Vein endothelial cell (primary cell): ENCODE data around the gene CYSRT1. TPM values are rescaled to one million over a fixed set of nuclear protein-coding genes. Genes with fewer than 3 reads are reported as not detected.

Source experiments
- total RNA-seq: library from RNA; depleted of rRNA; stranded (reverse); fragments of >200 nt; gene quantifications from 2 replicates; pipeline ENCODE4 v1.2.3, GENCODE V29; 2012

The CYSRT1 gene
- total RNA-seq: 0.65 and 0.67 TPM in 2 replicates

GRCh38 chr9:137224830-137225694 is at the start of gene CYSRT1:
Gene CYSRT1 (plus strand): TSS chr9:137225174. CDS start chr9:137225622, 448 bp downstream.

DNA sequence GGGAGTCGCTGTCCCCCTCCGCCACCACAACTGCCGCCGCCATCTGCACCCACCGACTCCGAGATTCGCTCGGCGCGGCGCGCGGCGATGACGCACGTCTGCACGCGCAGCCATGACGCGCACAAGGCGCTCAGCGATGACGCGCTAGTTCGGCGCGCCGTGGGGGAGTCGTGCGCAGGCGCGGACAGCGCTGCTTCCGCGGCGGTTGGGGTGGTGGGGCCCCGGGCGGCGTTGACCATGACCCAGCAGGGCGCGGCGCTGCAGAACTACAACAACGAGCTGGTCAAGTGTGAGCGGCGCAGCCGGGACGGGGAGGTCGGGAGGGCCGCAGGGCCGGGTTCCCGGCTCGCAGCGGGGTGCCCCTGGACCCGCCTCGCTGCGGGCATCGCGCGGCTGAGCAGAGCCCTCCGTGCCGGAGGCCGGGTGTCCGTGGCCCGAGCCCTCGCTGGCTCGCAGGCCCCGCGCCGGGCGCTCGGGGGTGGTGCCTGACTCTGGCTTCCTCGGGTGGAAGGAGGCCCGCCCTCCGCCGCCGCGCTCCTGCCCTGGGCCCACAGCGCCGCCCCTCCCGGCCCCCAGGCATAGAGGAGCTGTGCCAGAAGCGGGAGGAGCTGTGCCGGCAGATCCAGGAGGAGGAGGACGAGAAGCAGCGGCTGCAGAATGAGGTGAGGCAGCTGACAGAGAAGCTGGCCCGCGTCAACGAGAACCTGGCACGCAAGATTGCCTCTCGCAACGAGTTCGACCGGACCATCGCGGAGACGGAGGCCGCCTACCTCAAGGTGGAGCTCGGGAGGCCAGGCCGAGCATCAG is 36.3 kb upstream of the CYSRT1 start, which contains the start of the genes ANAPC2 and SSNA1:
Gene ANAPC2, minus strand, starts transcription at position 71 of the 807 bp plus-strand sequence. Its CDS starts 28 bp downstream, at position 43.
Gene SSNA1, plus strand, starts transcription at position 187 of the 807 bp plus-strand sequence. Its CDS starts 51 bp downstream, at position 238.

DNA sequence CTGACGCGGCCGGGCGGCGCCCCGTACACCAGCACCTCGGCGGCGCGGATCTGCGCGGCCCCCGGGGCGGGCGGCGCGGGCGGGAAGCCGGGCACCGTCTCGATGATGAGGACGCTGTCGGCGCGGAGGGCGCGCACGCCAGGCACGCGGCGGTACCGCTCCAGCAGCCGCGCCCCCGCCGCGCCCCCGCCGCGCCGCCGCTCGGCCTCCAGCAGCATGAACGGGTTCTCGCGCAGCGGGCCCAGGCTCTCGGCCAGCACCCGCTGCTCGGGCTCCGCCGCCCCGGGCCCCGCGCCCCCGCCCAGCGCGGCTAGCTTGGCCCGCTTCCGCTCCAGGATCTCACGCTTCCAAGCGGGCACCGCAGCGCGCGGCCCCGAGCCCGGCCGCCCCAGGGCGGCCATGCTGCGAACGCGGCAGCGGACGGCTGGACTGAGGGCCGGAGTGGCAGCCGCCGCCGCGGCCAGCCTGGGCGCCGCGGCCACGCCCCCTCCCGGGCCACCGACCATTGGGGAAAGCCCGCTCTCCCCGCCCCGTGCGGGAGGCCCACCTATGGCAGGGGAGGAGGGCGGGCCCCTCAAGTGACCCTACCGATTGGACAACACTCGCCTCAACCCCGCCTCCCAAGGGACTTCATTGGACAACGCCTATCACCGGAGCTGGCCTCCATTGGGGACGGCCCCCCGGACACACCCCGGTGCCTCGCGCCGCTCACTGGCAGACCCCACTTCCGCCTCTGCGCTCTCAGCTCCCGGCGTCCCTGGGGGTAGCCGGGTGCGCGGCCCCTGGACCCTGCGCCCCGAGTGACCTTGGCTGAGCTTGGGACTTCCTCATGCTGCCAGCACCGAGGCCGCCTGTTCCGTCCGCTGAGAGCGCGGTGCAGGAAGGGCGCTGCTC is 24.4 kb upstream of the CYSRT1 start, which contains the start of gene TPRN:
Gene TPRN, minus strand, starts transcription at position 431 of the 894 bp plus-strand sequence. Its CDS starts 30 bp downstream, at position 401.

DNA sequence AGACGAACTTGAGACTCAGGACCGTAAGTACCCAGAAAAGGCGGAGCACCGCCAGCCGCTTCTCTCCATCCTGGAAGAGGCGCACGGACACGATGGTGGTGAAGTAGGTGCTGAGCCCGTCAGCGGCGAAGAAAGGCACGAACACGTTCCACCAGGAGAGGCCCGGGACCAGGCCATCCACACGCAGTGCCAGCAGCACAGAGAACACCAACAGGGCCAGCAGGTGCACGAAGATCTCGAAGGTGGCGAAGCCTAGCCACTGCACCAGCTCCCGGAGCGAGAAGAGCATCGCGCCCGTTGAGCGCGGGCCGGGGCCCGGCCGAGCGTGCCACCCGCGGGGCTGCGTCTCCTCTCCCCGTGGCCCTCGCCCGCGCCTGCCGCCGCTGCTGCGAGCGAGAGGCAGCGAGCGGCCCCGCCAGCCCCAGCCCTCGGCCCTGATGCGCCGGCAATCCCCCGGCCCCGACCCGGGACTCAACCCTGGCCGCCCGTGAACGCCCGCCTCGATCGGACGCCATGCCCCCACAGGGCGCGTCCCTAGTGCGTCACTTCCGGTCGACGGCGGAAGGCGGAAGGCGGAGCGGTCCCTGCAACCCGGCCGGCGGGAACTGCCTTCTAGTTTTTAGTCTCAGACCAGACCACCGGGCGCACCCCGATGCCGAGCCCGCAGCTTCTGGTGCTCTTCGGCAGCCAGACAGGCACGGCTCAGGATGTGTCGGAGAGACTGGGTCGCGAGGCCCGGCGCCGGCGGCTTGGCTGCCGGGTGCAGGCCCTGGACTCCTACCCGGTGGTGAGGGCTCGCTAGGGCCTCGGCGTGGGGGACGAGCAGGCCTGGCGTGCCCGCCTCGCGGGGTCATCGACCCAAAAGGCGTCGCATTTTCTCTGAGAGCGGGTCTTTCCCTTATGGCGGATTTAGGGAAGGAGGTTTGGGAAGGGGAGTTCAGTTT is 19.6 kb upstream of the CYSRT1 start, which contains the start of the genes NDOR1 and TMEM203:
Gene NDOR1, plus strand, starts transcription at position 575 of the 944 bp plus-strand sequence. Its CDS starts 78 bp downstream, at position 653.
Gene TMEM203, minus strand, starts transcription at position 523 of the 944 bp plus-strand sequence. Its CDS starts 234 bp downstream, at position 289.

GRCh38 chr9:137222190-137223077 is 2.5 kb upstream of the CYSRT1 start, which contains the start of gene RNF208:
Gene RNF208 (minus strand): TSS chr9:137222240. CDS start chr9:137221212, 1,028 bp downstream.

GRCh38 chr9:137227054-137227852 is 2.3 kb downstream of the CYSRT1 start, which contains the start of gene RNF224:
Gene RNF224 (plus strand): TSS chr9:137227502. CDS start chr9:137228336, 834 bp downstream.

DNA sequence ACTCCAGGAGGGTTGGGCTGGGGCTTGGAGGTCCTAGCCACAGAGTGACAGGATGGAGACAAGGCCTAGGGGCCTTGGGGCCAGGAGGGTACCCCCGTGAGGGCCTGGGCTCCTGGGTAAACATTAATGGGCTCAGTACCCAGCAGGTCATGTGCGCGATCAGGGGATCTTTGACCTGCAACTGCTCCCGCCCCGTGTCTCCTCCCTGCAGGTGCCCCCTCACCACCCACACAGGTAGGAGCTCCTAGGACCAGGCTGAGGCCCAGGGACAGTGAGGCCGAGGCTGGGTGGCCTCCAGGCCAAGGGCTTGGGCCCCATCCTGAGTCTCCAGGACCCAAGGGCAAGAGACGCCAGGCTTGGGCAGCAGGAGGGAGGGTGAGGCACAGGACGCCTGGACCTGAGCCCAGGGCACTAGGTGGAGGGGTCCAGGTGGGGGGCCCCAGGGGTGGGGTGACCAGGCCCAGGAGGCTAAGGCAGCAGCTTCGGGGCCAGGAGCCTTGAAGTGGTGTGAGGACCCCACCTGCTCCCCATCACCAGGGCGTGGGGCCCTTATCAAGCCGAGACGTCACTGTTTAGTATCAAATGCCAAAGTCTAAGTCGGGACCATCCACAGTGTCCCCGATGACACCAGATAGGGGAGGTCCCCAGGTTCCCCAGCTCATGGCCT is 5.9 kb downstream of the CYSRT1 start, which contains the start of gene SLC34A3:
Gene SLC34A3, plus strand, starts transcription at position 197 of the 667 bp plus-strand sequence. CDS start 802 bp downstream, outside the sequence.

GRCh38 chr9:137240841-137241489 is 16.0 kb downstream of the CYSRT1 start, which contains the start of gene TUBB4B:
Gene TUBB4B (plus strand): TSS chr9:137241287. CDS start chr9:137241361, 74 bp downstream.

GRCh38 chr9:137251194-137251461 is 26.2 kb downstream of the CYSRT1 start, which contains the start of gene STPG3:
Gene STPG3 (plus strand): TSS chr9:137251286. CDS start chr9:137251287, 1 bp downstream.

GRCh38 chr9:137254624-137255447 is 29.9 kb downstream of the CYSRT1 start, which contains the start of gene NELFB:
Gene NELFB (plus strand): TSS chr9:137255327.

Other genes with a start within 250 kb of the CYSRT1 start
- gene PTGDS, start 247.7 kb upstream of the CYSRT1 start, total RNA-seq: not detected in 2 replicates
- gene LCNL1, start 242.2 kb upstream of the CYSRT1 start, total RNA-seq: not detected in 2 replicates
- 14.6 and 19.6 TPM in 2 replicates for gene PAXX, start 232.8 kb upstream of the CYSRT1 start, total RNA-seq
- 0.29 and 0.33 TPM in 2 replicates for gene CLIC3, start 228.6 kb upstream of the CYSRT1 start, total RNA-seq
- gene ABCA2, start 196.9 kb upstream of the CYSRT1 start, total RNA-seq: 12.4 and 18.6 TPM in 2 replicates
- not detected in 2 replicates for gene FUT7, start 193.1 kb upstream of the CYSRT1 start, total RNA-seq
- gene NPDC1, start 179.0 kb upstream of the CYSRT1 start, total RNA-seq: 52.6 and 64.7 TPM in 2 replicates
- gene ENTPD2, start 171.1 kb upstream of the CYSRT1 start, total RNA-seq: not detected in 2 replicates
- 11.1 and 14.7 TPM in 2 replicates for gene SAPCD2, start 154.6 kb upstream of the CYSRT1 start, total RNA-seq
- gene UAP1L1, start 147.7 kb upstream of the CYSRT1 start, total RNA-seq: 19.9 and 21.5 TPM in 2 replicates
- 65.8 and 69.2 TPM in 2 replicates for gene MAN1B1, start 138.2 kb upstream of the CYSRT1 start, total RNA-seq
- gene DPP7, start 110.4 kb upstream of the CYSRT1 start, total RNA-seq: 70.4 and 103 TPM in 2 replicates
- 0.10 TPM in 1 of 2 replicates, not detected in the other for gene GRIN1, start 86.0 kb upstream of the CYSRT1 start, total RNA-seq
- gene LRRC26, start 55.1 kb upstream of the CYSRT1 start, total RNA-seq: not detected in 2 replicates
- not detected in 2 replicates for gene TMEM210, start 53.1 kb upstream of the CYSRT1 start, total RNA-seq
- 30.1 and 37.6 TPM in 2 replicates for gene ANAPC2, start 36.6 kb upstream of the CYSRT1 start, total RNA-seq
- 102 and 108 TPM in 2 replicates for gene SSNA1, start 36.5 kb upstream of the CYSRT1 start, total RNA-seq
- 9.9 and 10.8 TPM in 2 replicates for gene TPRN, start 24.4 kb upstream of the CYSRT1 start, total RNA-seq
- gene TMEM203, start 19.5 kb upstream of the CYSRT1 start, total RNA-seq: 27.1 and 28.9 TPM in 2 replicates
- 8.3 and 8.8 TPM in 2 replicates for gene NDOR1, start 19.5 kb upstream of the CYSRT1 start, total RNA-seq
- 0.19 and 0.65 TPM in 2 replicates for gene RNF208, start 2.9 kb upstream of the CYSRT1 start, total RNA-seq
- gene RNF224, start 2.3 kb downstream of the CYSRT1 start, total RNA-seq: under 0.01 and 0.19 TPM in 2 replicates
- not detected in 2 replicates for gene SLC34A3, start 5.7 kb downstream of the CYSRT1 start, total RNA-seq
- 199 and 241 TPM in 2 replicates for gene TUBB4B, start 16.1 kb downstream of the CYSRT1 start, total RNA-seq
- gene STPG3, start 26.1 kb downstream of the CYSRT1 start, total RNA-seq: not detected in 2 replicates
- 73.9 and 77.1 TPM in 2 replicates for gene NELFB, start 30.2 kb downstream of the CYSRT1 start, total RNA-seq
- gene TOR4A, start 52.6 kb downstream of the CYSRT1 start, total RNA-seq: 58.3 and 77.4 TPM in 2 replicates
- 46.7 and 64.3 TPM in 2 replicates for gene NRARP, start 77.1 kb downstream of the CYSRT1 start, total RNA-seq
- gene EXD3, start 198.0 kb downstream of the CYSRT1 start, total RNA-seq: 18.1 and 29.1 TPM in 2 replicates
- 1.9 and 2.0 TPM in 2 replicates for gene NOXA1, start 198.2 kb downstream of the CYSRT1 start, total RNA-seq
- gene ENTPD8, start 216.2 kb downstream of the CYSRT1 start, total RNA-seq: 0.33 TPM in 1 of 2 replicates, not detected in the other
- 52.9 and 58.1 TPM in 2 replicates for gene NSMF, start 234.2 kb downstream of the CYSRT1 start, total RNA-seq